GM12891 (cell line): ENCODE results near the gene KPNA4.

Source experiments
- POLR2A ChIP-seq: IDR thresholded peaks from 2 replicates; pipeline ENCODE4 v1.6.1; 2011; ENCODE audit warnings: low read depth, low read length, control low read depth
- TAF1 ChIP-seq: IDR thresholded peaks from 2 replicates; pipeline ENCODE4 v1.6.1; 2011; ENCODE audit warnings: low read depth, low read length, control low read depth

DNA sequence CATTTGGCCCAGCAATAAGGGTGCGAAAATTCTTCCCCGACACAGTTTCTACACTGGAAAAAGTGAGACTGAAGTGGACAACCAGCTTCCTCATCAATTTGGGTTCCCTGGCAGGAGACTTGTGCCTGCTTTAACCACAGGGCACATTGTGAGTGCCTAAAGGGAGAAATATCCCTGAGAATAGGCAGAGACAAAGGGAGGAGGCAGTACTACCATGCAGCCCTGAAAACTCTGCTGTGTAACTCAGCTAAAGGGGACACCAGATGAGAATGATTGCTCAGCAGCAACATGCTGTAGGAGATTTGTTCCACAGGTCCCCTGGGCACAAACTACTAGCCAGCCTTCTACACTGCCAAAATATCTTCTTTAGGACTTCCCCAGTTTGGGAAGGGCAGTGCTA lies 15.6 kb upstream of the KPNA4 start:
- no peak for TF ChIP-seq POLR2A
- no peak for TF ChIP-seq TAF1
